K562 (cell line): ENCODE data around the gene ENTR1. TPM values are rescaled to one million over a fixed set of nuclear protein-coding genes. Genes with fewer than 3 reads are reported as not detected.

Experiments
- ATAC-seq: fragments of 200-7000 bp; cut with Tn5 transposase; 3 replicates; pipeline ENCODE4 v1.9.1; 2020; ENCODE audit warnings: moderate library complexity
- BruUV-seq: library from RNA; stranded (reverse); fragments of 400-500 nt; replicated peaks from 2 replicates; lab custom pipeline; 2021; lab: Mats Ljungman, UMichigan
- CTCF ChIA-PET: fragments of 300-600 bp; formaldehyde crosslinking; extraction: SDS; loops from one replicate; lab custom pipeline; 2021; ENCODE audit warnings: low intra/inter-chr PET ratio; lab: Yijun Ruan, JAX
- POLR2A ChIA-PET: fragments of 300-600, 350-650 bp; sonication (Branson Sonifier 250); formaldehyde crosslinking; extraction: SDS; loops from one replicate; lab custom pipeline; 2021; ENCODE audit warnings: antibody characterized with exemption, inconsistent platforms; lab: Yijun Ruan, JAX
- DNase-seq, 4 experiments: peaks; one replicate each; pipeline versions ENCODE4 v3.0.0 to v3.0.0-alpha.2; 2011 to 2018; ENCODE audit warnings: low spot score in 3 of 4, mixed read lengths in 3 of 4; ENCODE audit errors: extremely low read depth in 1 of 4
- FAIRE-seq: peaks from 2 replicates; lab custom pipeline; 2011; peaks lifted over from hg19 to GRCh38; lab: Jason Lieb, UNC
- H2AFZ ChIP-seq: 2 replicates; pipeline ENCODE4 v1.6.0; 2011; ENCODE audit warnings: low read depth, low read length, control low read depth, inconsistent platforms
- H3K27ac ChIP-seq: fragments of 200-600 bp; 3 replicates; pipeline ENCODE4 v1.8.0; 2011; ENCODE audit warnings: low read depth, mild to moderate bottlenecking, control low read depth, inconsistent platforms, low read length, moderate library complexity, mixed read lengths; ENCODE audit errors: extremely low read depth
- H3K27me3 ChIP-seq, 2 experiments: fragments of 300-600 bp in 1 of 2; 2 replicates in 1 of 2; 3 replicates in 1 of 2; pipeline versions ENCODE4 v1.6.0 to v1.8.0; 2011; ENCODE audit warnings: inconsistent platforms in 2 of 2, low read length in 2 of 2, mild to moderate bottlenecking in 1 of 2, mixed read lengths in 1 of 2, moderate library complexity in 1 of 2; ENCODE audit not compliant: control insufficient read depth in 2 of 2, insufficient read depth in 2 of 2
- H3K36me3 ChIP-seq: fragments of 300-600 bp; 3 replicates; pipeline ENCODE4 v1.8.0; 2011; ENCODE audit warnings: mild to moderate bottlenecking, low read length, inconsistent platforms; ENCODE audit not compliant: control insufficient read depth, insufficient read depth
- H3K4me1 ChIP-seq, 2 experiments: fragments of 200-600 bp in 1 of 2; replicated peaks in 1 of 2; 2 replicates in 1 of 2; 3 replicates in 1 of 2; pipeline versions ENCODE4 v1.5.1 to v1.8.0; 2011; ENCODE audit warnings: inconsistent platforms in 2 of 2, low read length in 2 of 2, mild to moderate bottlenecking in 1 of 2, mixed read lengths in 1 of 2, moderate library complexity in 1 of 2; ENCODE audit not compliant: control insufficient read depth in 2 of 2, insufficient read depth in 2 of 2
- H3K4me2 ChIP-seq: 2 replicates; pipeline ENCODE4 v1.6.1; 2011; ENCODE audit warnings: low read length, control low read depth, inconsistent platforms, mixed read lengths; ENCODE audit not compliant: insufficient read depth
- H3K4me3 ChIP-seq: fragments of 200-600 bp; sonication (generic), shearing (Covaris generic); 2 replicates; pipeline ENCODE4 v1.5.1; 2016; ENCODE audit warnings: control low read depth, inconsistent platforms
- H3K79me2 ChIP-seq: fragments of 200-600 bp; 3 replicates; pipeline ENCODE4 v1.8.0; 2011; ENCODE audit warnings: low read length, inconsistent platforms; ENCODE audit not compliant: control insufficient read depth, insufficient read depth
- H3K9ac ChIP-seq, 2 experiments: 2 replicates each; pipeline versions ENCODE4 v1.6.0 to v1.6.1; 2011; ENCODE audit warnings: low read depth in 2 of 2, low read length in 2 of 2, control low read depth in 1 of 2, inconsistent platforms in 1 of 2, mild to moderate bottlenecking in 1 of 2, mixed read lengths in 1 of 2; ENCODE audit not compliant: insufficient read depth in 1 of 2
- H3K9me1 ChIP-seq: one replicate; pipeline ENCODE4 v1.6.0; 2011; ENCODE audit warnings: inconsistent platforms, mild to moderate bottlenecking, low read length, moderate library complexity; ENCODE audit not compliant: control insufficient read depth, insufficient read depth
- H3K9me3 ChIP-seq: replicated peaks from 2 replicates; pipeline ENCODE4 v1.5.1; 2011; ENCODE audit warnings: low read depth, low read length, inconsistent platforms; ENCODE audit not compliant: control insufficient read depth, insufficient read depth
- H4K20me1 ChIP-seq: replicated peaks from 2 replicates; pipeline ENCODE4 v1.6.1; 2011; ENCODE audit warnings: low read length, inconsistent platforms, mixed read lengths; ENCODE audit not compliant: control insufficient read depth, insufficient read depth
- MTA1 ChIP-seq: fragments of 450-650 bp; IDR thresholded peaks from 2 replicates; pipeline ENCODE4 v1.6.1; 2017; ENCODE audit warnings: borderline replicate concordance
- POLR2A ChIP-seq: fragments of 450-650 bp; conservative IDR thresholded peaks from 2 replicates; pipeline ENCODE4 v1.6.1; 2016
- POLR2AphosphoS5 ChIP-seq: IDR thresholded peaks from 2 replicates; pipeline ENCODE4 v1.6.1; 2011; ENCODE audit warnings: mild to moderate bottlenecking, low read depth, low read length, moderate library complexity; ENCODE audit not compliant: control insufficient read depth, insufficient read depth
- SUPT5H ChIP-seq: fragments of 450-650 bp; IDR thresholded peaks from 2 replicates; pipeline ENCODE4 v1.6.1; 2016
- WGBS: fragments of 100-300 bp; shearing (Covaris generic); methylation state at CpG from one replicate; pipeline ENCODE4 v1.1.6; 2016; ENCODE audit warnings: low coverage, mixed read lengths; ENCODE audit not compliant: insufficient coverage; ENCODE audit errors: missing lambda C conversion rate; 5-methylcytosine and 5-hydroxymethylcytosine counted together
- in situ Hi-C: fragments of 300-500 bp; cut with MboI; formaldehyde crosslinking; loops from 4 replicates; pipeline ENCODE4 v1.15.0; 2018; ENCODE audit warnings: inconsistent platforms, mixed read lengths
- intact Hi-C: fragments of 100-400 bp; cut with micrococcal nuclease; formaldehyde crosslinking; loops from 2 replicates; pipeline ENCODE4 v1.14.2; 2022
- polyA plus RNA-seq, 8 experiments: library from polyadenylated mRNA; depleted of rRNA in 4 of 8; stranded (reverse) in 5 of 8; unstranded in 3 of 8; fragments of >200 nt; fragmentation: Nextera tagmentation in 2 of 8; fragmentation: Illumina TruSeq in 1 of 8; extraction: Ambion mirVana in 2 of 8; extraction: Trizol in 1 of 8; gene quantifications; 2 replicates each; pipeline versions ENCODE4 v1.2.1 to v1.2.3, GENCODE V29; 2011 to 2014; ENCODE audit warnings: inconsistent platforms in 1 of 8, missing spikeins in 1 of 8
- total RNA-seq, 7 experiments: library from RNA; depleted of rRNA in 6 of 7; stranded (reverse); fragments of >200 nt in 6 of 7; fragmentation: Illumina TruSeq in 2 of 7; extraction: Trizol in 2 of 7; gene quantifications; 2 replicates each; pipeline versions ENCODE4 v1.2.1 to v1.2.3, GENCODE V29; 2011 to 2021; ENCODE audit warnings: low replicate concordance in 1 of 7

Gene ENTR1
- total and polyA plus RNA-seq, 9 of the 15 experiments (the other 6 are each of a cell fraction or from before 2014, with no cell fraction given) = 6.7 to 106 (median 72.6) TPM

- Histone ChIP-seq H3K9me1 (no peaks in the 10 kb centered on the region), H3K9me3 (no peaks in the 10 kb centered on the region), H3K4me1 (peaks cover 7 to 41% of the 10 kb centered on the region in 2 experiments; a peak in 4 of 5 replicates), H4K20me1 (no peaks in the 10 kb centered on the region; the same call in 1 of the 2 replicates), H3K4me3 (no peak overlapping the region), H3K27me3 (no peaks in the 10 kb centered on the region), H3K36me3 (peaks cover 72% of the 10 kb centered on the region), H3K79me2 (peaks cover 28% of the 10 kb centered on the region), H3K4me2 (no peak overlapping the region), H3K27ac (no peak overlapping the region), H2AFZ (no peak overlapping the region), H3K9ac (peak overlapping the region in 1 of 2 experiments; percentile 54; a peak in 2 of 4 replicates)
- ATAC-seq = no peak
- ChIA-PET CTCF (interaction anchor here (0.7 to 1.9 kb wide), 3 partner anchors 60 to 62 kb away, joined by 3 to 10 read pairs (median 3); no protein-coding TSS in a partner anchor), POLR2A (interaction anchor here (0.6 to 1.6 kb wide), 10 partner anchors 8 to 484 kb away, joined by 3 to 8 read pairs (median 4); no protein-coding TSS in a partner anchor)
- in situ Hi-C loops (no loop called here), intact Hi-C loops (loop anchor here (2.0 kb wide), 1 partner anchor 63 kb away; no protein-coding TSS in a partner anchor)
- no peak for DNase-seq
- TF ChIP-seq POLR2A = peak; percentile 55
- TF ChIP-seq POLR2AphosphoS5 = 0 out of 2 replicates have a peak, but pooled peaks have one; percentile 9
- 0 out of 2 replicates have a peak, but pooled peaks have one; percentile 59 for TF ChIP-seq SUPT5H
- TF ChIP-seq MTA1 = no peak
- 87% methylated on average over 18 of the region's 18 CpGs for WGBS
- no TSS peak for BruUV-seq
- no peak for FAIRE-seq
These were observed 9.1 kb downstream of the ENTR1 start for GRCh38 chr9:136401173-136401922.
